SK-N-SH (cell line): ENCODE results near the gene L3MBTL2. TPM values are rescaled to one million over a fixed set of nuclear protein-coding genes. Genes with fewer than 3 reads are reported as not detected.

ENCODE experiments used
- CTCF ChIA-PET: fragments of 300-600, 350-600 bp; formaldehyde crosslinking; extraction: SDS; loops from one replicate; lab custom pipeline; 2021; lab: Yijun Ruan, JAX
- POLR2A ChIA-PET: fragments of 350-600 bp; sonication (Branson Sonifier 250); formaldehyde crosslinking; extraction: SDS; loops from one replicate; lab custom pipeline; 2020; ENCODE audit warnings: antibody characterized with exemption, inconsistent platforms; lab: Yijun Ruan, JAX
- DNase-seq: peaks from one replicate; pipeline ENCODE4 v3.0.0; 2012
- H2AFZ ChIP-seq: fragments of 200-600 bp; sonication (generic); 2 replicates; pipeline ENCODE4 v1.8.1; 2016; ENCODE audit warnings: antibody characterized with exemption, mild to moderate bottlenecking, low read depth
- H3F3A ChIP-seq: fragments of 200-600 bp; sonication (generic); replicated peaks from 2 replicates; pipeline ENCODE3; 2016; ENCODE audit warnings: antibody characterized with exemption, mild to moderate bottlenecking; ENCODE audit not compliant: insufficient read depth
- H3K27ac ChIP-seq, 2 experiments: fragments of 200-500 bp in 1 of 2; fragments of 200-600 bp in 1 of 2; sonication (Bioruptor generic) in 1 of 2; sonication (generic), shearing (Covaris generic) in 1 of 2; 2 replicates each; pipeline versions ENCODE4 v1.5.1 to v1.6.1; 2014 to 2016; ENCODE audit warnings: low read depth in 2 of 2, inconsistent platforms in 1 of 2, low read length in 1 of 2, mild to moderate bottlenecking in 1 of 2, mixed read lengths in 1 of 2
- H3K27me3 ChIP-seq: fragments of 200-600 bp; sonication (generic), shearing (Covaris generic); 2 replicates; pipeline ENCODE4 v1.6.1; 2016; ENCODE audit warnings: mixed run types; ENCODE audit not compliant: insufficient read depth
- H3K36me3 ChIP-seq, 2 experiments: fragments of 200-500 bp in 1 of 2; fragments of 200-600 bp in 1 of 2; sonication (Bioruptor generic) in 1 of 2; sonication (generic) in 1 of 2; replicated peaks in 1 of 2; 2 replicates each; pipeline versions ENCODE3 to v1.5.1; 2014 to 2016; ENCODE audit warnings: low read length in 1 of 2, mild to moderate bottlenecking in 1 of 2; ENCODE audit not compliant: insufficient read depth in 2 of 2, control insufficient read depth in 1 of 2
- H3K4me1 ChIP-seq, 2 experiments: fragments of 200-500 bp in 1 of 2; fragments of 200-600 bp in 1 of 2; sonication (Bioruptor generic) in 1 of 2; sonication (generic), shearing (Covaris generic) in 1 of 2; 2 replicates each; pipeline versions ENCODE4 v1.5.1 to v1.6.1; 2014 to 2016; ENCODE audit warnings: low read depth in 1 of 2, low read length in 1 of 2, mixed run types in 1 of 2; ENCODE audit not compliant: insufficient read depth in 2 of 2, control insufficient read depth in 1 of 2
- H3K4me2 ChIP-seq: fragments of 200-600 bp; sonication (generic), shearing (Covaris generic); 2 replicates; pipeline ENCODE4 v1.6.1; 2017; ENCODE audit warnings: mixed run types
- H3K4me3 ChIP-seq, 2 experiments: fragments of 200-500 bp in 1 of 2; fragments of 200-600 bp in 1 of 2; sonication (Bioruptor generic) in 1 of 2; sonication (generic), shearing (Covaris generic) in 1 of 2; 2 replicates each; pipeline versions ENCODE4 v1.5.1 to v1.8.1; 2014 to 2016; ENCODE audit warnings: low read depth in 2 of 2, inconsistent platforms in 1 of 2, low read length in 1 of 2, mild to moderate bottlenecking in 1 of 2, mixed read lengths in 1 of 2, moderate library complexity in 1 of 2
- H3K79me2 ChIP-seq: fragments of 200-600 bp; sonication (generic); 2 replicates; pipeline ENCODE4 v1.8.1; 2017; ENCODE audit warnings: mild to moderate bottlenecking; ENCODE audit not compliant: insufficient read depth
- H3K9ac ChIP-seq: fragments of 200-600 bp; sonication (generic); 2 replicates; pipeline ENCODE4 v1.6.1; 2017; ENCODE audit warnings: mixed run types
- H3K9me2 ChIP-seq: fragments of 200-600 bp; sonication (generic); 2 replicates; pipeline ENCODE4 v1.6.1; 2017; ENCODE audit warnings: mixed run types
- H3K9me3 ChIP-seq: fragments of 200-600 bp; sonication (generic); 2 replicates; pipeline ENCODE4 v1.6.1; 2017; ENCODE audit warnings: mixed run types, mild to moderate bottlenecking, moderate library complexity
- H4K20me1 ChIP-seq: fragments of 200-600 bp; sonication (generic); 2 replicates; pipeline ENCODE4 v1.6.1; 2017; ENCODE audit warnings: mild to moderate bottlenecking, mixed run types; ENCODE audit not compliant: insufficient read depth
- ELF1 ChIP-seq: IDR thresholded peaks from 2 replicates; pipeline ENCODE4 v1.4.0; 2012
- EP300 ChIP-seq, 2 experiments: IDR thresholded peaks; 2 replicates each; pipeline versions ENCODE4 v1.4.0 to v1.6.1; 2012; ENCODE audit warnings: borderline replicate concordance in 1 of 2, low read depth in 1 of 2, low read length in 1 of 2
- EZH2phosphoT487 ChIP-seq: fragments of 200-600 bp; sonication (generic); IDR thresholded peaks from 2 replicates; pipeline ENCODE4 v1.6.1; 2017; ENCODE audit warnings: low read depth, mixed run types, mild to moderate bottlenecking, antibody characterized with exemption, moderate library complexity, borderline replicate concordance
- FOXJ3 ChIP-seq: sonication (generic); formaldehyde crosslinking; IDR thresholded peaks from 2 replicates; pipeline ENCODE4 v1.5.1; 2020; ENCODE audit warnings: mild to moderate bottlenecking, missing genetic modification reagents
- FOXM1 ChIP-seq: IDR thresholded peaks from 2 replicates; pipeline ENCODE4 v1.4.0; 2012; ENCODE audit warnings: low read depth, mild to moderate bottlenecking
- GABPA ChIP-seq: IDR thresholded peaks from 2 replicates; pipeline ENCODE4 v1.4.0; 2012; ENCODE audit warnings: low read depth, mild to moderate bottlenecking
- IRF3 ChIP-seq: fragments of 150-350 bp; IDR thresholded peaks from 2 replicates; pipeline ENCODE4 v1.6.1; 2016; ENCODE audit warnings: mild to moderate bottlenecking, low read depth, low read length
- MEF2A ChIP-seq: IDR thresholded peaks from 2 replicates; pipeline ENCODE4 v1.4.0; 2012; ENCODE audit warnings: low read depth, borderline replicate concordance
- NFIC ChIP-seq: IDR thresholded peaks from 2 replicates; pipeline ENCODE4 v1.4.0; 2012; ENCODE audit warnings: borderline replicate concordance
- NRF1 ChIP-seq: IDR thresholded peaks from 2 replicates; pipeline ENCODE4 v1.6.1; 2012; ENCODE audit warnings: low read depth, mild to moderate bottlenecking, low read length
- RAD21 ChIP-seq: IDR thresholded peaks from 2 replicates; pipeline ENCODE4 v1.6.1; 2012; ENCODE audit warnings: mild to moderate bottlenecking, low read length
- RCOR1 ChIP-seq: fragments of 150-350 bp; IDR thresholded peaks from 2 replicates; pipeline ENCODE4 v1.6.1; 2017; ENCODE audit warnings: antibody characterized with exemption, low read length
- RFX5 ChIP-seq: IDR thresholded peaks from 2 replicates; pipeline ENCODE4 v1.6.1; 2012; ENCODE audit warnings: mild to moderate bottlenecking, improper control_type of control experiment, low read length
- SMC3 ChIP-seq: IDR thresholded peaks from 2 replicates; pipeline ENCODE4 v1.6.1; 2012; ENCODE audit warnings: low read depth, low read length, improper control_type of control experiment
- TAF1 ChIP-seq: IDR thresholded peaks from 2 replicates; pipeline ENCODE4 v1.6.1; 2012; ENCODE audit warnings: low read depth, mild to moderate bottlenecking, low read length, moderate library complexity, borderline replicate concordance
- TEAD4 ChIP-seq: IDR thresholded peaks from 2 replicates; pipeline ENCODE4 v1.4.0; 2012; ENCODE audit warnings: mild to moderate bottlenecking, borderline replicate concordance; ENCODE audit not compliant: insufficient read depth
- WGBS: methylation state at CpG from one replicate; pipeline ENCODE4 v1.1.6; 2017; ENCODE audit warnings: low lambda C conversion rate; 5-methylcytosine and 5-hydroxymethylcytosine counted together
- polyA plus RNA-seq, 3 experiments: library from polyadenylated mRNA; depleted of rRNA; stranded (reverse); fragments of >200 nt; gene quantifications; 2 replicates each; pipeline ENCODE4 v1.2.3, GENCODE V29; 2012
- TF ChIP-seq, protein P1 (sequence below): fragments of 150-350 bp; IDR thresholded peaks from 2 replicates; pipeline ENCODE4 v1.6.1; 2017; ENCODE audit warnings: antibody characterized with exemption, low read length, low read depth, borderline replicate concordance
- TF ChIP-seq, protein P2 (sequence below): IDR thresholded peaks from 2 replicates; pipeline ENCODE4 v1.4.0; 2012; ENCODE audit warnings: low read depth, borderline replicate concordance
- TF ChIP-seq, protein P3 (sequence below): IDR thresholded peaks from 2 replicates; pipeline ENCODE4 v1.6.1; 2012; ENCODE audit warnings: mild to moderate bottlenecking, low read depth, low read length, moderate library complexity
- TF ChIP-seq, protein P4 (sequence below): fragments of 200-600 bp; sonication (generic); IDR thresholded peaks from 2 replicates; pipeline ENCODE4 v1.6.1; 2017; ENCODE audit warnings: antibody characterized with exemption, mild to moderate bottlenecking, moderate library complexity

L3MBTL2 gene
- polyA plus RNA-seq, 1 of the 3 experiments (the other 2 are of a cell fraction) = 13.3 TPM

GRCh38 chr22:41280854-41281253, 75.7 kb downstream of the L3MBTL2 start:
- Histone ChIP-seq H3F3A (no peaks in the 10 kb centered on the region), H3K9me3 (no peaks in the 10 kb centered on the region), H3K4me3 (no peak overlapping the region), H3K9me2 (no peaks in the 10 kb centered on the region), H3K4me1 (no peaks in the 10 kb centered on the region; a peak in 1 of 4 replicates), H3K36me3 (peaks cover 8 to 19% of the 10 kb centered on the region in 2 experiments), H3K27me3 (no peaks in the 10 kb centered on the region), H3K27ac (no peak overlapping the region), H3K4me2 (no peak overlapping the region), H3K9ac (no peak overlapping the region), H2AFZ (no peak overlapping the region), H3K79me2 (peaks cover 74% of the 10 kb centered on the region), H4K20me1 (no peaks in the 10 kb centered on the region)
- WGBS = 100% methylated on average over 1 of the region's 2 CpGs
- DNase-seq = no peak
- ChIA-PET CTCF (no interaction called here), POLR2A (no interaction called here)
- TF ChIP-seq SMC3 = no peak
- no peak for TF ChIP-seq NFIC
- TF ChIP-seq, protein P1, sequence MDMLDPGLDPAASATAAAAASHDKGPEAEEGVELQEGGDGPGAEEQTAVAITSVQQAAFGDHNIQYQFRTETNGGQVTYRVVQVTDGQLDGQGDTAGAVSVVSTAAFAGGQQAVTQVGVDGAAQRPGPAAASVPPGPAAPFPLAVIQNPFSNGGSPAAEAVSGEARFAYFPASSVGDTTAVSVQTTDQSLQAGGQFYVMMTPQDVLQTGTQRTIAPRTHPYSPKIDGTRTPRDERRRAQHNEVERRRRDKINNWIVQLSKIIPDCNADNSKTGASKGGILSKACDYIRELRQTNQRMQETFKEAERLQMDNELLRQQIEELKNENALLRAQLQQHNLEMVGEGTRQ = no peak
- TF ChIP-seq RCOR1 = no peak
- no peak for TF ChIP-seq RAD21
- TF ChIP-seq GABPA = no peak
- TF ChIP-seq FOXJ3 (CRISPR knock-in tag) = no peak
- no peak for TF ChIP-seq RFX5
- TF ChIP-seq EP300 (IDR thresholded peaks at IDR 0.05; ENCODE audit: borderline replicate concordance in 1 of 2, low read depth in 1 of 2, low read length in 1 of 2) = no peak
- TF ChIP-seq ELF1 = no peak
- TF ChIP-seq MEF2A = no peak
- no peak for TF ChIP-seq TEAD4
- TF ChIP-seq, protein P2, sequence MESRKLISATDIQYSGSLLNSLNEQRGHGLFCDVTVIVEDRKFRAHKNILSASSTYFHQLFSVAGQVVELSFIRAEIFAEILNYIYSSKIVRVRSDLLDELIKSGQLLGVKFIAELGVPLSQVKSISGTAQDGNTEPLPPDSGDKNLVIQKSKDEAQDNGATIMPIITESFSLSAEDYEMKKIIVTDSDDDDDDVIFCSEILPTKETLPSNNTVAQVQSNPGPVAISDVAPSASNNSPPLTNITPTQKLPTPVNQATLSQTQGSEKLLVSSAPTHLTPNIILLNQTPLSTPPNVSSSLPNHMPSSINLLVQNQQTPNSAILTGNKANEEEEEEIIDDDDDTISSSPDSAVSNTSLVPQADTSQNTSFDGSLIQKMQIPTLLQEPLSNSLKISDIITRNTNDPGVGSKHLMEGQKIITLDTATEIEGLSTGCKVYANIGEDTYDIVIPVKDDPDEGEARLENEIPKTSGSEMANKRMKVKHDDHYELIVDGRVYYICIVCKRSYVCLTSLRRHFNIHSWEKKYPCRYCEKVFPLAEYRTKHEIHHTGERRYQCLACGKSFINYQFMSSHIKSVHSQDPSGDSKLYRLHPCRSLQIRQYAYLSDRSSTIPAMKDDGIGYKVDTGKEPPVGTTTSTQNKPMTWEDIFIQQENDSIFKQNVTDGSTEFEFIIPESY = no peak
- no peak for TF ChIP-seq EZH2phosphoT487
- no peak for TF ChIP-seq TAF1
- no peak for TF ChIP-seq IRF3
- no peak for TF ChIP-seq FOXM1
- TF ChIP-seq, protein P3, sequence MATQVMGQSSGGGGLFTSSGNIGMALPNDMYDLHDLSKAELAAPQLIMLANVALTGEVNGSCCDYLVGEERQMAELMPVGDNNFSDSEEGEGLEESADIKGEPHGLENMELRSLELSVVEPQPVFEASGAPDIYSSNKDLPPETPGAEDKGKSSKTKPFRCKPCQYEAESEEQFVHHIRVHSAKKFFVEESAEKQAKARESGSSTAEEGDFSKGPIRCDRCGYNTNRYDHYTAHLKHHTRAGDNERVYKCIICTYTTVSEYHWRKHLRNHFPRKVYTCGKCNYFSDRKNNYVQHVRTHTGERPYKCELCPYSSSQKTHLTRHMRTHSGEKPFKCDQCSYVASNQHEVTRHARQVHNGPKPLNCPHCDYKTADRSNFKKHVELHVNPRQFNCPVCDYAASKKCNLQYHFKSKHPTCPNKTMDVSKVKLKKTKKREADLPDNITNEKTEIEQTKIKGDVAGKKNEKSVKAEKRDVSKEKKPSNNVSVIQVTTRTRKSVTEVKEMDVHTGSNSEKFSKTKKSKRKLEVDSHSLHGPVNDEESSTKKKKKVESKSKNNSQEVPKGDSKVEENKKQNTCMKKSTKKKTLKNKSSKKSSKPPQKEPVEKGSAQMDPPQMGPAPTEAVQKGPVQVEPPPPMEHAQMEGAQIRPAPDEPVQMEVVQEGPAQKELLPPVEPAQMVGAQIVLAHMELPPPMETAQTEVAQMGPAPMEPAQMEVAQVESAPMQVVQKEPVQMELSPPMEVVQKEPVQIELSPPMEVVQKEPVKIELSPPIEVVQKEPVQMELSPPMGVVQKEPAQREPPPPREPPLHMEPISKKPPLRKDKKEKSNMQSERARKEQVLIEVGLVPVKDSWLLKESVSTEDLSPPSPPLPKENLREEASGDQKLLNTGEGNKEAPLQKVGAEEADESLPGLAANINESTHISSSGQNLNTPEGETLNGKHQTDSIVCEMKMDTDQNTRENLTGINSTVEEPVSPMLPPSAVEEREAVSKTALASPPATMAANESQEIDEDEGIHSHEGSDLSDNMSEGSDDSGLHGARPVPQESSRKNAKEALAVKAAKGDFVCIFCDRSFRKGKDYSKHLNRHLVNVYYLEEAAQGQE = no peak
- TF ChIP-seq NRF1 = no peak
- TF ChIP-seq, protein P4, sequence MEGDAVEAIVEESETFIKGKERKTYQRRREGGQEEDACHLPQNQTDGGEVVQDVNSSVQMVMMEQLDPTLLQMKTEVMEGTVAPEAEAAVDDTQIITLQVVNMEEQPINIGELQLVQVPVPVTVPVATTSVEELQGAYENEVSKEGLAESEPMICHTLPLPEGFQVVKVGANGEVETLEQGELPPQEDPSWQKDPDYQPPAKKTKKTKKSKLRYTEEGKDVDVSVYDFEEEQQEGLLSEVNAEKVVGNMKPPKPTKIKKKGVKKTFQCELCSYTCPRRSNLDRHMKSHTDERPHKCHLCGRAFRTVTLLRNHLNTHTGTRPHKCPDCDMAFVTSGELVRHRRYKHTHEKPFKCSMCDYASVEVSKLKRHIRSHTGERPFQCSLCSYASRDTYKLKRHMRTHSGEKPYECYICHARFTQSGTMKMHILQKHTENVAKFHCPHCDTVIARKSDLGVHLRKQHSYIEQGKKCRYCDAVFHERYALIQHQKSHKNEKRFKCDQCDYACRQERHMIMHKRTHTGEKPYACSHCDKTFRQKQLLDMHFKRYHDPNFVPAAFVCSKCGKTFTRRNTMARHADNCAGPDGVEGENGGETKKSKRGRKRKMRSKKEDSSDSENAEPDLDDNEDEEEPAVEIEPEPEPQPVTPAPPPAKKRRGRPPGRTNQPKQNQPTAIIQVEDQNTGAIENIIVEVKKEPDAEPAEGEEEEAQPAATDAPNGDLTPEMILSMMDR = no peak
